Ectodermal cell (in vitro differentiated cells): ENCODE measurements around the gene ZNF688.

Experiments used
- H3K27ac ChIP-seq: 2 replicates; pipeline ENCODE4 v1.7.0; 2013; ENCODE audit warnings: mild to moderate bottlenecking, low read depth, low read length; ENCODE audit not compliant: insufficient read depth, poor library complexity, severe bottlenecking
- H3K27me3 ChIP-seq: 2 replicates; pipeline ENCODE4 v1.7.0; 2013; ENCODE audit warnings: mild to moderate bottlenecking, low read length; ENCODE audit not compliant: insufficient read depth, control insufficient read depth, poor library complexity, severe bottlenecking
- H3K36me3 ChIP-seq: one replicate; pipeline ENCODE4 v1.7.0; 2013; ENCODE audit warnings: low read length; ENCODE audit not compliant: control insufficient read depth, insufficient read depth
- H3K4me1 ChIP-seq: one replicate; pipeline ENCODE4 v1.7.0; 2013; ENCODE audit warnings: low read length; ENCODE audit not compliant: control insufficient read depth, insufficient read depth
- H3K4me3 ChIP-seq: 2 replicates; pipeline ENCODE4 v1.7.0; 2013; ENCODE audit warnings: low read depth, low read length, control low read depth; ENCODE audit not compliant: insufficient read depth
- H3K9me3 ChIP-seq: 2 replicates; pipeline ENCODE4 v1.7.0; 2013; ENCODE audit warnings: mild to moderate bottlenecking, low read length, moderate library complexity; ENCODE audit not compliant: control insufficient read depth
- WGBS, 2 experiments: methylation state at CpG; one replicate each; pipeline ENCODE4 v1.1.7; 2013; ENCODE audit warnings: missing lambda C conversion rate in 2 of 2; 5-methylcytosine and 5-hydroxymethylcytosine counted together

The ZNF688 gene

GRCh38 chr16:30533748-30534367, 37.7 kb downstream of the ZNF688 start:
- WGBS, 2 experiments: 28 to 30% methylated on average over 29 of the region's 29 CpGs
- Histone ChIP-seq H3K4me1 (peaks cover 7% of the 10 kb centered on the region), H3K27me3 (no peaks in the 10 kb centered on the region), H3K36me3 (peaks cover 7% of the 10 kb centered on the region), H3K9me3 (no peaks in the 10 kb centered on the region), H3K27ac (peak overlapping the region; percentile 50), H3K4me3 (peak overlapping the region; percentile 85)

- WGBS, 2 experiments: 88 to 90% methylated on average over 11 of the region's 11 CpGs
These were observed 38.4 kb downstream of the ZNF688 start for GRCh38 chr16:30533146-30533522.

GRCh38 chr16:30532285-30533145, 39.0 kb downstream of the ZNF688 start:
- Histone ChIP-seq H3K36me3 (peaks cover 7% of the 10 kb centered on the region), H3K4me3 (no peak overlapping the region), H3K4me1 (peaks cover 13% of the 10 kb centered on the region), H3K27ac (no peak overlapping the region), H3K27me3 (no peaks in the 10 kb centered on the region), H3K9me3 (no peaks in the 10 kb centered on the region)
- WGBS, 2 experiments: 96 to 97% methylated on average over 57 of the region's 57 CpGs

More at GRCh38 chr16:30533146-30533522, 38.4 kb downstream of the ZNF688 start:
- H3K27me3 ChIP-seq: no peaks in the 10 kb centered on the region
- H3K4me1 ChIP-seq: peaks cover 7% of the 10 kb centered on the region
- no peak overlapping the region for H3K27ac ChIP-seq
- H3K9me3 ChIP-seq: no peaks in the 10 kb centered on the region
- peaks cover 7% of the 10 kb centered on the region for H3K36me3 ChIP-seq
- H3K4me3 ChIP-seq: no peak overlapping the region

GRCh38 chr16:30530163-30531037, 41.1 kb downstream of the ZNF688 start:
- Histone ChIP-seq H3K4me1 (peaks cover 6% of the 10 kb centered on the region), H3K4me3 (no peak overlapping the region), H3K27me3 (no peaks in the 10 kb centered on the region), H3K9me3 (no peaks in the 10 kb centered on the region), H3K36me3 (peaks cover 7% of the 10 kb centered on the region), H3K27ac (no peak overlapping the region)
- WGBS, 2 experiments: 93 to 94% methylated on average over 13 of the region's 13 CpGs

- H3K36me3 ChIP-seq: peaks cover 7% of the 10 kb centered on the region
- H3K9me3 ChIP-seq: no peaks in the 10 kb centered on the region
- no peak overlapping the region for H3K27ac ChIP-seq
- H3K27me3 ChIP-seq: no peaks in the 10 kb centered on the region
- H3K4me3 ChIP-seq: no peak overlapping the region
- WGBS, 2 experiments: 89 to 93% methylated on average over 4 of the region's 4 CpGs
- H3K4me1 ChIP-seq: peaks cover 6% of the 10 kb centered on the region
These were observed 42.6 kb downstream of the ZNF688 start for GRCh38 chr16:30528799-30529457.

GRCh38 chr16:30527635-30528178, 43.8 kb downstream of the ZNF688 start:
- Histone ChIP-seq H3K9me3 (no peaks in the 10 kb centered on the region), H3K4me1 (peaks cover 6% of the 10 kb centered on the region), H3K27me3 (no peaks in the 10 kb centered on the region), H3K27ac (peak overlapping the region; percentile 60), H3K36me3 (peaks cover 7% of the 10 kb centered on the region), H3K4me3 (peak overlapping the region; percentile 83)
- WGBS, 2 experiments: 56 to 59% methylated on average over 14 of the region's 14 CpGs

- 0% methylated on average over 79 of the region's 79 CpGs for WGBS, 2 experiments
- Histone ChIP-seq H3K27ac (peak overlapping the region; percentile 85), H3K4me3 (peak overlapping the region; percentile 83), H3K9me3 (no peaks in the 10 kb centered on the region), H3K36me3 (peaks cover under 1% of the 10 kb centered on the region), H3K4me1 (peaks cover 6% of the 10 kb centered on the region), H3K27me3 (no peaks in the 10 kb centered on the region)
These were observed 44.5 kb downstream of the ZNF688 start for GRCh38 chr16:30526823-30527634.

GRCh38 chr16:30526137-30526822, 45.2 kb downstream of the ZNF688 start, which contains the start of gene ZNF768:
ZNF768 (minus strand) TSS chr16:30526566; CDS start chr16:30526413, 153 bp downstream.
- Histone ChIP-seq H3K9me3 (no peaks in the 10 kb centered on the region), H3K36me3 (no peaks in the 10 kb centered on the region), H3K27ac (peak within 1 kb of the TSS; percentile 85), H3K4me3 (peak within 1 kb of the TSS; percentile 83), H3K27me3 (no peaks in the 10 kb centered on the region), H3K4me1 (peaks cover 6% of the 10 kb centered on the region)
- WGBS, 2 experiments: 1% methylated on average over 73 of the region's 73 CpGs
